ENCODE results near the gene TMEM125.

DNA sequence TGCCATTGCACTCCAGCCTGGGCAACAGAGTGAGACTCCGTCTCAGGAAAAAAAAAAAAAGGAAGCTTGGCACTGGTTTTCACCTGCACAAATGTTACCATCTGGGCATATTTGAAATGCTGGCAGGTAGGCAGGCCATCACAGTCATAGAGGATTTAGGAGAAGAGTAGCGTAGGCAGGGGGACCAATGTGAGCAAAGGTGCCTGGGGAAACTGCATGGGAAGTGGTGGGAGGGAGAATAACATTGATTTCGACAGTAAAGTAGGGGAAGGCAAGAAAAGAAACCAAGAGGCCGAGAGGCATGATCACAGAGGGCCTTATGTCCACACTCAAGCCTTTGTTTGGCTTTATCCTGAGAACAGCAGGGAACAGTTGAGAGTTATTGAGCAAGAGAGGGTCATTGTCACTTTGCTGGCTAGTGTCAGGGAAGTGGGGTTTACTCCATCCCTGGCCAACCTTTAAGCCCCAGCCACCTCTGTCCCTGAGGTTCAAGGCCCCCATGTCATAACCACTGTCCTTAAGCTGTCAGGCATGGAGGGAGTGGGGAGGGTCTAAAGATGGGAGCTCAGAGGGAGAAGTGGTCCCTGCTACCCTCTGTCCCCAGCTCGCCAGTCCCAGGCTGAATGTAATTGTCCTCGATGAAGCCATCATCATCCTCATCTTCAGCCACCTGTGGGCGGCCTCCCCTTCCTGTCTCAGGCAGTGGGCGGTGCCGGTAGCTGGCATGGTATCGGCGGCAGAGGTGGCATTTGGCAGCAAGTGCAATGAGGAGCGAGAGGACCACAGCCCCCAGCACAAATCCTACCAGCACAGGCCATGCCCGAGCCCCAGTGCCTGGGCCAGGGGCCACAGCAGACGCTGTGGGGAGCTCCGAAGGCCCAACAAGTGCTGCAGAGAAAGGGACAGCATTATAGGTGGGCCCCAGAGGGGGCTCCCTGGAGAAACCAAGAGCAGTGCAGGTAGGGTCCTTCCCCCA lies 12.7 kb downstream of the TMEM125 start:
- TF ChIP-seq, protein P1, sequence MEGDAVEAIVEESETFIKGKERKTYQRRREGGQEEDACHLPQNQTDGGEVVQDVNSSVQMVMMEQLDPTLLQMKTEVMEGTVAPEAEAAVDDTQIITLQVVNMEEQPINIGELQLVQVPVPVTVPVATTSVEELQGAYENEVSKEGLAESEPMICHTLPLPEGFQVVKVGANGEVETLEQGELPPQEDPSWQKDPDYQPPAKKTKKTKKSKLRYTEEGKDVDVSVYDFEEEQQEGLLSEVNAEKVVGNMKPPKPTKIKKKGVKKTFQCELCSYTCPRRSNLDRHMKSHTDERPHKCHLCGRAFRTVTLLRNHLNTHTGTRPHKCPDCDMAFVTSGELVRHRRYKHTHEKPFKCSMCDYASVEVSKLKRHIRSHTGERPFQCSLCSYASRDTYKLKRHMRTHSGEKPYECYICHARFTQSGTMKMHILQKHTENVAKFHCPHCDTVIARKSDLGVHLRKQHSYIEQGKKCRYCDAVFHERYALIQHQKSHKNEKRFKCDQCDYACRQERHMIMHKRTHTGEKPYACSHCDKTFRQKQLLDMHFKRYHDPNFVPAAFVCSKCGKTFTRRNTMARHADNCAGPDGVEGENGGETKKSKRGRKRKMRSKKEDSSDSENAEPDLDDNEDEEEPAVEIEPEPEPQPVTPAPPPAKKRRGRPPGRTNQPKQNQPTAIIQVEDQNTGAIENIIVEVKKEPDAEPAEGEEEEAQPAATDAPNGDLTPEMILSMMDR (IDR thresholded peaks at IDR 0.05; ENCODE audit: insufficient read depth, low read length), result no peak
- TF ChIP-seq, protein P2, sequence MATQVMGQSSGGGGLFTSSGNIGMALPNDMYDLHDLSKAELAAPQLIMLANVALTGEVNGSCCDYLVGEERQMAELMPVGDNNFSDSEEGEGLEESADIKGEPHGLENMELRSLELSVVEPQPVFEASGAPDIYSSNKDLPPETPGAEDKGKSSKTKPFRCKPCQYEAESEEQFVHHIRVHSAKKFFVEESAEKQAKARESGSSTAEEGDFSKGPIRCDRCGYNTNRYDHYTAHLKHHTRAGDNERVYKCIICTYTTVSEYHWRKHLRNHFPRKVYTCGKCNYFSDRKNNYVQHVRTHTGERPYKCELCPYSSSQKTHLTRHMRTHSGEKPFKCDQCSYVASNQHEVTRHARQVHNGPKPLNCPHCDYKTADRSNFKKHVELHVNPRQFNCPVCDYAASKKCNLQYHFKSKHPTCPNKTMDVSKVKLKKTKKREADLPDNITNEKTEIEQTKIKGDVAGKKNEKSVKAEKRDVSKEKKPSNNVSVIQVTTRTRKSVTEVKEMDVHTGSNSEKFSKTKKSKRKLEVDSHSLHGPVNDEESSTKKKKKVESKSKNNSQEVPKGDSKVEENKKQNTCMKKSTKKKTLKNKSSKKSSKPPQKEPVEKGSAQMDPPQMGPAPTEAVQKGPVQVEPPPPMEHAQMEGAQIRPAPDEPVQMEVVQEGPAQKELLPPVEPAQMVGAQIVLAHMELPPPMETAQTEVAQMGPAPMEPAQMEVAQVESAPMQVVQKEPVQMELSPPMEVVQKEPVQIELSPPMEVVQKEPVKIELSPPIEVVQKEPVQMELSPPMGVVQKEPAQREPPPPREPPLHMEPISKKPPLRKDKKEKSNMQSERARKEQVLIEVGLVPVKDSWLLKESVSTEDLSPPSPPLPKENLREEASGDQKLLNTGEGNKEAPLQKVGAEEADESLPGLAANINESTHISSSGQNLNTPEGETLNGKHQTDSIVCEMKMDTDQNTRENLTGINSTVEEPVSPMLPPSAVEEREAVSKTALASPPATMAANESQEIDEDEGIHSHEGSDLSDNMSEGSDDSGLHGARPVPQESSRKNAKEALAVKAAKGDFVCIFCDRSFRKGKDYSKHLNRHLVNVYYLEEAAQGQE (IDR thresholded peaks at IDR 0.05; ENCODE audit: insufficient replicate concordance, low read depth), result no peak
